NCI-H2171 treated with DMSO at 0.1 percent for 48 hours (cell line): Measurements from ENCODE around the gene TECPR2.

ENCODE experiments used
- DNase-seq: peaks from one replicate; lab custom pipeline; 2025; lab: John Stamatoyannopoulos, UW

Gene TECPR2

GRCh38 chr14:102496331-102496691 lies 133.6 kb downstream of the TECPR2 start:
- no peak for DNase-seq

- no peak for DNase-seq
Observed at GRCh38 chr14:102496958-102497744, 134.4 kb downstream of the TECPR2 start.

GRCh38 chr14:102497998-102498677 lies 135.4 kb downstream of the TECPR2 start:
- peak; percentile 54 for DNase-seq

GRCh38 chr14:102498678-102499265 lies 136.0 kb downstream of the TECPR2 start:
- no peak for DNase-seq

- DNase-seq = no peak
Observed at GRCh38 chr14:102499401-102500157, 136.8 kb downstream of the TECPR2 start.

- DNase-seq = no peak
Observed at GRCh38 chr14:102500158-102500662, 137.5 kb downstream of the TECPR2 start.

- DNase-seq = no peak
Observed at GRCh38 chr14:102500713-102501112, 138.0 kb downstream of the TECPR2 start.

DNA sequence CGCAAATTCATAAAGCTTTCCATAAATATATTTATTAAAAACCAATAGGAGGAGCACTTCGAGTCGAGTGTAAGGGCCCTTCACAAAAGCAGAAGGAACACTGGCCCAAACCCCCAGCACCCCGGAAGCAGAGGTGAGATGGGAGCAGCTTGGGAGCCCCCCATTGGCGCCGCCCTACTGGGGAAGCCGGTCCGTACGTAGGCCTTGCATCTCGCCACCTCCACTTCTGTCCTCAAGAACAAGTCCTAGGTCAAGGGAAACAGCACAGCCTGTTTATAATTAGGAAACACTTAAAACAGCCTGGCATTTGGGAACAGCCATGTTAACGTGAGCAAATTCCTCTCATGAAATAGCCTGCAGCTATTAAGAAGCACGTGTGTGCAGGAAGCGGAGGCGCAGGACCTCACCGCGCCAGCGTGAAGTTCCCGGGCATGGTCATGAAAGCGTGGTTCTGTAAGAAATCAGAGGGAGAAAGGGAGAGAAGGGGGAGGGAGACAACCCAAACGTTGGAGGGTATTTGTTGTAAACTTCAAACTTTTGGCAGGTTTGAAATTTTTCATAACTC lies 139.1 kb downstream of the TECPR2 start:
- no peak for DNase-seq

DNA sequence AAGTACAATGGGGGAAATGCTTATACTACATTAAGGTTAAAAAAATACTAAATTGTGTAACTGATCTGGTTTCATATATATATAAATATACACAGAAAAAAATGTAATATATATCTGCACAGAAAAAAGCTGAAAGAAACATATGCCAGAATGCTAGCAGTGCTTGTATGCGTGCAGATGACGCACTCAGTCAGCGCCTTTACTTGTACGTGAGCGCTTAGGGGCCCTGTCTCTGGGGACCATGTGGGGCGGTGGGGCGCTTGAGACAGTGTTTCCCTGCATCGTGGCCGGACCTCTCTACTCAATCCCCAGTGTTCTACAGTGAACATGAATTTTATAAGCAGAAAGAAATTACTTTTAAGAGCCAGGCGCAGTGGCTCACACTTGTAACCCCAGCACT lies 139.8 kb downstream of the TECPR2 start:
- no peak for DNase-seq

- no peak for DNase-seq
Observed at GRCh38 chr14:102503641-102504327, 141.0 kb downstream of the TECPR2 start.

DNA sequence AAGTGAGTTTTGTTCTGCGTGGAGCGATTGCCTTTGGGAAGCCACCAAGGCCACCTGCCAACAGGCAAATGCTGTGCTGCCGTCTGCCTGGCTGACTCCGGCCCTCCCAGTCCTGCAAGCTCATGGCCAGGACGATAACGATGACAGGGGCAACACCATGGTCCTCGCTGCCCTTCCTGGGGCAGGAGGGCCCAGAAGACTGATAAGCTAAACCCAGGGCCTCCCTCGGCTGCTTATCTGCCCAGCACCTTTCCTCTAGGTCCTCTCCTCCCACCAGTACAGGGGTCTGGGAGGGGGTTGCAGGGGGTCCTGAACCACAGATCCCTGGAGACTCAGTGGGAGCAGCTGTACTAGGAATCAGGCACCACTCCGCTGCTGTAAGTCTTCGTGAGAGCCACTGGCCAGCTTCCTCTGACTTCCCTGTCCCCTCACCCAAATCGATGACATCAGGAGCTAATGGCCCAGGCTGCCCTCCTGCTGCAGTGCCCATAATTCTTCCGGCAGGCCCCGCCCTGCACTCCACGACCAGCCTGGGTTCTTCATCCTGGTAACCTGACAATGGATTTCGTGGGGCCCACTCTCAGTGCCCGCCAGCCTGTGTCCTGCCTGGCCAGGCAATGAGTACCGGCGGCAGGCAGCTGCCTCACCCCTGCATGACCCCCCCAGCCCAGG lies 141.7 kb downstream of the TECPR2 start:
- DNase-seq = no peak

- DNase-seq = no peak
Observed at GRCh38 chr14:102505000-102505619, 142.4 kb downstream of the TECPR2 start.

DNA sequence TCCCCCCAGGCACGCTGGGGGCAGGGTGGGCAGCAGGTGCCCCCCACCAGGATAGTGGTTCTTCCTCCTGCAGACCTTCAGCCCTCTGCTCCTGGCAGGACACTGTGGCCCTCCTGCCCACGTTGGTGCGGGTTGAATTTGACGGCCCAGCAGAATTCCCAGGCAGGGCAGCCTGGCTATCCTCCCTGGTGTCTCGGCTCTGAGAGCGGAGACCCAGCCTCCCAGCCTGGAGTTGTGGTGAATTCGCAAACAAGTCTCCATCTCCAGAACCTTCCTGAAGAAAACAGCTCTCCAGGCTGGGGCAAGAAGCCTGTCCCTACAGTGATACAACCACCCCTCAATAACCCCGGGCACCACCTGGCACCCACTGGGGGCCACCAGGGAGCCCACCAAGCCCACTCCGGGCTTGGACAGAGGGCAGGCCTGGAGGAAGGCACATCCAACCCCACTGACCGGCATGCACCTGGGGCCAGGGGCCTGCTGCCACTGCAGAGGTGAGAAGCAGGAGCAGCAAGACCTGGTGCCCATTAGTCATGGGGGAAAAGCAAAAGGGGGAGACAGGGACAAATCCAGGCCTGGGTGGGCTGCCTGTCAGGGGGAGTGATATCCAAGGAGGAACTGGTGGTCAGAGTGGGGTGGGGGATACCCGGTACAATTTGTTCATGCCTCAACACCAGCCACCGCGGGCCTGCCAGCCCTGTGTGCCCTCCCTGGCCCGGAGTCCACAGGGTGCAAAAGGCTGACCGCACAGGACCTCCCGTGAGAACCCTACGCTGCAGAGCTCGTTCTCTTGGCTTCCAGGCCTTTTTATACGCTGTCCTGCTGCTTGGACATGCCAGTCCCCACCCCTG lies 143.3 kb downstream of the TECPR2 start:
- no peak for DNase-seq

- DNase-seq = no peak
Observed at GRCh38 chr14:102506626-102506925, 143.8 kb downstream of the TECPR2 start.

GRCh38 chr14:102507081-102507856 lies 144.5 kb downstream of the TECPR2 start:
- DNase-seq = no peak

DNA sequence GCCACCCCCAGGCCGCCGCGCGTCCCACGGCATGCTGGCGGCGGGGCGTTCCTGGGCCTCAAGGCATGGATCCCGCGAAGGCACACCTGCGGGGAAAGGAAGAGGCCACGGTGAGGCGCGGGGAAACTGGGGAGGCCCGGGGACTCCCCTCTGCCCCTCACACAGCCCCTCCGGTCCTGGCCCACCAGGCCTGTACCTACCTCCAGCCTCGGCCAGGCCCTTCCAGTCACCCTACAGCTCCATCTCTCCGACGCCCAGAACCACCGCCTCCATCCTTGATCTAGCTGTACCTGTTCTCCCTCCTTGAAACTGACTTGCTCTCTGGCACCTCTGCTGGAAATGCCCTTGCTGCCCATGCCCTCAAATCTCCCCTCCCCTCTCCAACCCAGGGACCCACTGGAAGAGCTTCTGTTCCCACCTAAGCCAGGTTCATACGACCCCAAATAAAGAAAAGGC lies 145.1 kb downstream of the TECPR2 start:
- DNase-seq = peak; percentile 14

GRCh38 chr14:102508410-102508773 lies 145.7 kb downstream of the TECPR2 start:
- no peak for DNase-seq
